GM21447 (cell line): ENCODE measurements around the gene FBXL2.
"Not testable (repeated sequence)": the region's sequence is repeated elsewhere in the genome, so short reads cannot be mapped to it uniquely, and the experiment has no call there.

Experiments
- ATAC-seq: cut with Tn5 transposase; IDR thresholded peaks from one replicate; pipeline ENCODE4 v1.9.1; 2021; ENCODE audit not compliant: unreplicated experiment

The FBXL2 gene

GRCh38 chr3:33314993-33315392 is 37.8 kb downstream of the FBXL2 start:
- ATAC-seq, result no peak

- ATAC-seq, result no peak
Measured at GRCh38 chr3:33315826-33316225, 38.6 kb downstream of the FBXL2 start.

GRCh38 chr3:33317963-33318709 is 40.9 kb downstream of the FBXL2 start:
- no peak for ATAC-seq

GRCh38 chr3:33318710-33319380 is 41.6 kb downstream of the FBXL2 start:
- ATAC-seq, result no peak

GRCh38 chr3:33322412-33322811 is 45.2 kb downstream of the FBXL2 start:
- no peak for ATAC-seq

GRCh38 chr3:33331414-33331813 is 54.2 kb downstream of the FBXL2 start:
- no peak for ATAC-seq

- no peak for ATAC-seq
Measured at GRCh38 chr3:33334364-33334763, 57.1 kb downstream of the FBXL2 start.

GRCh38 chr3:33338936-33339465 is 61.8 kb downstream of the FBXL2 start:
- ATAC-seq, result not testable (repeated sequence)

GRCh38 chr3:33339758-33340157 is 62.5 kb downstream of the FBXL2 start:
- ATAC-seq, result no peak

- no peak for ATAC-seq
Measured at GRCh38 chr3:33355611-33356010, 78.4 kb downstream of the FBXL2 start.

GRCh38 chr3:33358172-33358781 is 81.0 kb downstream of the FBXL2 start:
- no peak for ATAC-seq

- no peak for ATAC-seq
Measured at GRCh38 chr3:33360136-33360825, 83.0 kb downstream of the FBXL2 start.

- ATAC-seq, result no peak
Measured at GRCh38 chr3:33363113-33363800, 86.0 kb downstream of the FBXL2 start.

- ATAC-seq, result no peak
Measured at GRCh38 chr3:33364060-33364459, 86.8 kb downstream of the FBXL2 start.

- ATAC-seq, result no peak
Measured at GRCh38 chr3:33364531-33365128, 87.4 kb downstream of the FBXL2 start.

- ATAC-seq, result no peak
Measured at GRCh38 chr3:33372218-33373081, 95.2 kb downstream of the FBXL2 start.

- no peak for ATAC-seq
Measured at GRCh38 chr3:33373082-33373437, 95.8 kb downstream of the FBXL2 start.

- no peak for ATAC-seq
Measured at GRCh38 chr3:33377489-33377888, 100.2 kb downstream of the FBXL2 start.

GRCh38 chr3:33377931-33378330 is 100.7 kb downstream of the FBXL2 start:
- no peak for ATAC-seq
